ENCODE measurements around the gene B3GNT8.
"Not testable (repeated sequence)": the region's sequence is repeated elsewhere in the genome, so short reads cannot be mapped to it uniquely, and the experiment has no call there.

B3GNT8 gene

DNA sequence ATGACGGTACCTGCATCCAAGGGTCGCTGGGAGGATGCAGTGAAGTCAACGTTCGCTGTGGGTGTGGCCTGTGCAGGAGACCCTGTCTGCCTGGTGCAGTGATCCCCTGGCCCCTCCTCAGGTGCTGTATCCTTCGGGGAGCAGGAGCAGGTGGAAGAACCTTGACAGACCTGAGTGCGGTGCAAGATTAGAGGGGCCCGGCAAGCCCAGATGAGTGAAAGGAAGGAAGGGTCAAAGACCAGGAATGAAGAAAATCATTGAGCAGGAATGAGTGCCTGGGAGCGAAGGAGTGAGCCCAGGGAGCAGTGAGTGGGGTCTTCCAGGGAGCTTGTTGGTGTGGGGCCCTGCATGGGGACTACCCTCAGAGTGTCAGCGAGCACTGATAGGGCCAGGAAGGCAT lies 12.7 kb downstream of the B3GNT8 start:
- DNase-seq (ENCODE audit: low spot score), result no peak

- DNase-seq (ENCODE audit: low spot score), result no peak
Observed at GRCh38 chr19:41413947-41414346, 13.2 kb downstream of the B3GNT8 start.

DNA sequence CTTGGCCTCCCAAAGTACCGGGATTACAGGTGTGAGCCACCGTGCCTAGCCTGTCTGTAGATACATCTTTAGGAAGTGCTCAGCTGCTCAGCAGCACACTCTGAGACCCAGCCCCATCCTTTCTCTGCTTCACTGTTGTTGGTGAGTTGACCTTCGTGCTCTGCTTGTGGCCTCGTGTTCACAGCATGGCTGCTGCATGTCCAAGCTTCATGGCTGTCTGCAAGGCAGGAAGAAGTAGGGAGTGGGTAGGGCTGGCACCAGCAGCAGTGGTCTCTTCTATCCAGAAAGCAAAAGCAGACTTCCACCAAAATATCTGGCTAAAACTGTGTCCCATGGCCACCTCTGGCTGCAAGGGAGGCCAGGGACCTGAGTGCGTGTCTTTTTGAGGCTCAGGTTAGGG lies 14.2 kb downstream of the B3GNT8 start:
- no peak for DNase-seq (ENCODE audit: low spot score)

DNA sequence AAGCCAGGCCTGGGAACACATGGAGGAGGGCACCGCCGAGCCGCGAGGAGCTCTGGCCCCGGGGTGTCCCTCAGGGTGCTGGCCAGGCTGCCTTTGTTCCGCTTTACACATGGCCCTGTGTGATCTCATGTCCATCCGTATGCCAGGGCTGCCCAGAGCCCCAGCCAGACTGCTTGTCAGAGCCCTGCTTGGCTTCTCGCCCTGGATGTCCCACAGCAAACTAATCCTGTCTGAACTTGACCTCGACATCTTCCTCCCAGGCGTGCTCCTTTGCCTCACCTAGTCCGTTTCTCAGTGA lies 15.3 kb downstream of the B3GNT8 start:
- no peak for DNase-seq (ENCODE audit: low spot score)

GRCh38 chr19:41411100-41411967 lies 15.8 kb downstream of the B3GNT8 start:
- no peak for DNase-seq (ENCODE audit: low spot score)

- DNase-seq (ENCODE audit: low spot score), result no peak
Observed at GRCh38 chr19:41410336-41411054, 16.7 kb downstream of the B3GNT8 start.

GRCh38 chr19:41409288-41409687 lies 17.9 kb downstream of the B3GNT8 start:
- DNase-seq (ENCODE audit: low spot score), result peak; percentile 9

- DNase-seq (ENCODE audit: low spot score), result not testable (repeated sequence)
Observed at GRCh38 chr19:41408846-41409245, 18.3 kb downstream of the B3GNT8 start.

GRCh38 chr19:41408256-41408655 lies 18.9 kb downstream of the B3GNT8 start:
- DNase-seq (ENCODE audit: low spot score), result no peak

GRCh38 chr19:41407271-41407670 lies 19.9 kb downstream of the B3GNT8 start:
- DNase-seq (ENCODE audit: low spot score), result no peak

DNA sequence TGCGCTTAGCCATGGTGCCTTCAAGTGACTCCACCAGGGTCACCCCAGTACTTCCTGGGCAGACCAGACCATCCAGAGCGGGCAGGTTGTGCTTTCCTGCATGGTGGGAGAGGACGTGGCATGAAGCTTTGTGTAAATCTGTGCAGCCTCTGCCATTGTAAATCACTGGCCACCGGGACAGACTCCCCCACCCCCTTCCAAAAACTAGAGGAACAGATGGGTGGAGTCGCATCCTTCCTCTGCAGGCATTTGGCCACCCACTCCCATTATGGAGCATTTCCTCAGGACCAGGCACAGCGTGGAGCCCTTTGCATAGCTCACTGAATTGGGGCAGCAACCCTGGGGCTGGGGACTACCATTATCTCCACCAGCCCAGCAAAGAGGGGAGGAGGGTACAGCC lies 21.4 kb downstream of the B3GNT8 start:
- no peak for DNase-seq (ENCODE audit: low spot score)

DNA sequence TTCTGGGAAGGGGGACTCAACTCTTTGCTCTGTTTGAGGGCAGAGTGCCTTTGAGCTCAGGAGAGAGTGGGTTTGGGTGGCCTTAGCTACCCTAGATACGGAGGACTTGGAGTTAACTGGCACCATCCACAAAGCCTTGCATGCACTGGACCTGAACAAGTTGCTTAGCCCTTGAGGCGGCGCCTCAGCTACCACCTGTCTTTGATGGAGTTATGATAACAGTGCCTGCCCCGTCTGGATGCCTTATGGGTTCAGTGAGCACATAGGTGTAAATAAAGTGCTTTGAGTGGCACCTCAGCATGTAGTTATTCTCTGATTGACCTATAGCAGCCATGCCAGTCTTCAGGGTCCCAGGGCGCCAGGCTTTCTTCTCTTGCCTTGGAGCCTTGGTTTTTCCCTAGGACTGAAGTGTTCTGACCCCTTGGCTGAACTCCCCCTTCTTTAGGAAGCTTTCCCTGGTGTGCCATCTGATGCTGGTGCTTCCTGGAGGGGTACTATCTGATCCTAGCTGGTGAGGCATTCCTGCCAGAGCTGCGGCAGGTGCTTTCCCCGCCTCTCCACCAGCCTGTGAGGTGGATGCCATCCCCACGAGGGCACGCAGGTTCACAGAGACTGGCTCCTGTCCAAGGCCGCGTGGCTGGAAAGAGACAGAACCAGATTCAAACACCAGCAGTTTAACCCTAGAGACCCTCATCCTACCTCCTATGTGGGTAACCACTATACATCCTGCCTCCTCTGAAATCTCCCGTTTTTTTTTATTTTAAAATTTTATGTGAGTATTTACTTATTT lies 23.8 kb downstream of the B3GNT8 start:
- no peak for DNase-seq (ENCODE audit: low spot score)

GRCh38 chr19:41402010-41402409 lies 25.2 kb downstream of the B3GNT8 start:
- no peak for DNase-seq (ENCODE audit: low spot score)

DNA sequence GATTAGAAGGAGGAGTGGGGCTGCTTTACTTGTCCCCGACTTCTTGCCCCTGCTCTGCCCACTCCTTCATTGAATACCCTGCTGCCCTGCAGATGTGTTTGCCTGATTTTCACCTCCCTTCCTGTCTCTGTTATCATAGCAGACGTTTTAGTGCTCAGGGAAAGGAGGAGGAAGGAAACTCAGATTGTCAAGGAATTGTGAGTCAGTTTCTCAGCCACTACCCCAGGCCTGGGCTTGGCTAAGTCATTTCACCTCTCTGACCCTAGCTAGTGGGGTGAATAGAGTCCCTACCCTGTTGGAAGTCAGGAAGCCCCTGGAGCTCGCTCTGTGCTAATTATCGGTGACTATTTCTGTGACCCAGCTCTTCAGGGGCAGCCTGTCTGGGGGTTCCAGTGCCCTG lies 25.7 kb downstream of the B3GNT8 start:
- DNase-seq (ENCODE audit: low spot score), result no peak

DNA sequence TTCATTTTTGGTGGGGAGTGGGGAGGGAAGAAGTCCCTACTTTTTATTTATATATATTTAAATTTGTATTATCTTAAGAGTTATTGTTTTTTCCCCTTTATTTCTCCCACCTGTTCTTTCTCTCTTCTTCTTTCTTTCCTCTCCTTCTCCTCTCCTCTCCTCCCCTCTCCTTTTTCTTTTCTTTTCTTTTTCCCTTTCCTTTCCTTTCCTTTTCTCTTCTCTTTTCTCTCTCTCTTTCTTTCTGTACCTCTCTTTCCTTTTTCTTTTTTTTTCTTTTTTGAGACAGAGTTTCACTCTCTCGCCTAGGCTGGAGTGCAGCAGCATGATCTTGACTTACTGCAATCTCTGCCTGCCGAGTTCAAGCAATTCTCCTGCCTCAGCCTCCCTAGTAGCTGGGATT lies 27.6 kb downstream of the B3GNT8 start:
- DNase-seq (ENCODE audit: low spot score), result no peak

DNA sequence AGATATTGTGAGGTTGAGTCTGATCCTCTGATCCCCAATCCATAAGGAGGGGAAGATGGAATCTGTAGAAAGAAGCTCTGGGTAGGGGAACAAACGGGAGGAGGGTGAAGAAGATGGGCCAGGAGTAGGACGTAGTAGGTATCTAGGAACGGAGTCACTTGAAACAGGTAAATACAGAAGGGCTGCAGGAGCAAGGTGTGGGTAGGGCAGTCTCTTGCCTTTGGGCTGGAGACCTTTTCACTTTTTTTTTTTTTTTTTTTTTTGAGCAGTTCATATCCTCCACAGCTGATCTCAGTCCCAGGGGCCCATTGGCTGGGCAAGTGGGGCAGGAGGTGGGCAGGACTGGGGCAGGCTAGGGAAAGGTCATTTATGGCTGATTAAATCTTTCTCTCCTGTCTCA lies 28.1 kb downstream of the B3GNT8 start:
- DNase-seq (ENCODE audit: low spot score), result no peak

GRCh38 chr19:41398598-41398997 lies 28.6 kb downstream of the B3GNT8 start:
- DNase-seq (ENCODE audit: low spot score), result no peak

- DNase-seq (ENCODE audit: low spot score), result no peak
Observed at GRCh38 chr19:41398050-41398418, 29.1 kb downstream of the B3GNT8 start.

GRCh38 chr19:41397086-41398049 lies 29.8 kb downstream of the B3GNT8 start, which contains the start of the genes BCKDHA and EXOSC5:
Gene BCKDHA, plus strand, starts transcription at chr19:41397818. Its CDS starts 10 bp downstream, at chr19:41397828.
Gene EXOSC5, minus strand, starts transcription at chr19:41397359. Its CDS starts 31 bp downstream, at chr19:41397328.
- DNase-seq (ENCODE audit: low spot score), result peak; percentile 100

GRCh38 chr19:41395355-41395754 lies 31.8 kb downstream of the B3GNT8 start:
- no peak for DNase-seq (ENCODE audit: low spot score)

DNA sequence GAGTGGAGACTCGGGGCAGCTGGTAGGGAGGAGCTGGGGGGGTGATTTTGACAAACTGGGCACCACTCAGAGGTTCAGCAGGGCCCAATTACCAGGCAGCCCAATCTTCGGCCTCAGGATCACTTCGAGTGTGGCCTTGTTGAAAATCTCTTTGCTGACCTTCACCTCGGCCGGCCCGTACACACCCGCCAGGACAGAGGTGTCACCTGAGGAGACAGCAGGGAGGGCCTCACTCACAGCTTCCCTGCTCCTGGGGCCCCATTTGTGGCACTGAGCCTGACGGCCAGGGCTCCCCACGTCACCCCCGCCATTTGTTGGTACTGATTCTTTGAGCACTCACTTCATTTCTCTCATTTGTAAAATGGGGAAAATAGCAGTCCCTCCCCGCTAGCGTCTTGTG lies 34.4 kb downstream of the B3GNT8 start:
- no peak for DNase-seq (ENCODE audit: low spot score)
